Ishikawa (cell line): ENCODE results near the gene TNS3.

Experiments
- CEBPB ChIP-seq: IDR thresholded peaks from 2 replicates; pipeline ENCODE4 v1.6.1; 2012
- CREB1 ChIP-seq: IDR thresholded peaks from 2 replicates; pipeline ENCODE4 v1.6.1; 2012; ENCODE audit warnings: low read depth
- EGR1 ChIP-seq: IDR thresholded peaks from 2 replicates; pipeline ENCODE4 v1.6.1; 2012
- EP300 ChIP-seq: IDR thresholded peaks from 2 replicates; pipeline ENCODE4 v1.6.1; 2012; ENCODE audit warnings: borderline replicate concordance
- FOXM1 ChIP-seq: IDR thresholded peaks from 2 replicates; pipeline ENCODE4 v1.6.1; 2012; ENCODE audit warnings: low read depth, borderline replicate concordance
- MAX ChIP-seq: IDR thresholded peaks from 2 replicates; pipeline ENCODE4 v1.6.1; 2012
- NFIC ChIP-seq: IDR thresholded peaks from 2 replicates; pipeline ENCODE4 v1.6.1; 2012
- RAD21 ChIP-seq: IDR thresholded peaks from 2 replicates; pipeline ENCODE4 v1.6.1; 2012; ENCODE audit warnings: low read depth
- TAF1 ChIP-seq: IDR thresholded peaks from 2 replicates; pipeline ENCODE4 v1.6.1; 2012; ENCODE audit warnings: low read depth, mild to moderate bottlenecking
- TCF12 ChIP-seq: IDR thresholded peaks from 2 replicates; pipeline ENCODE4 v1.6.1; 2012; ENCODE audit warnings: low read depth
- TEAD4 ChIP-seq: IDR thresholded peaks from 2 replicates; pipeline ENCODE4 v1.6.1; 2012
- YY1 ChIP-seq: IDR thresholded peaks from 2 replicates; pipeline ENCODE4 v1.6.1; 2012; ENCODE audit warnings: low read depth
- ZBTB7A ChIP-seq: IDR thresholded peaks from 2 replicates; pipeline ENCODE4 v1.6.1; 2012; ENCODE audit warnings: low read depth
- TF ChIP-seq, protein P1 (sequence below): IDR thresholded peaks from 2 replicates; pipeline ENCODE4 v1.6.1; 2012
- TF ChIP-seq, protein P2 (sequence below): IDR thresholded peaks from 2 replicates; pipeline ENCODE4 v1.6.1; 2012; ENCODE audit warnings: low read depth, mild to moderate bottlenecking

The TNS3 gene

GRCh38 chr7:47523401-47523800 is 58.5 kb downstream of the TNS3 start:
- no peak for TF ChIP-seq RAD21
- TF ChIP-seq, protein P1, sequence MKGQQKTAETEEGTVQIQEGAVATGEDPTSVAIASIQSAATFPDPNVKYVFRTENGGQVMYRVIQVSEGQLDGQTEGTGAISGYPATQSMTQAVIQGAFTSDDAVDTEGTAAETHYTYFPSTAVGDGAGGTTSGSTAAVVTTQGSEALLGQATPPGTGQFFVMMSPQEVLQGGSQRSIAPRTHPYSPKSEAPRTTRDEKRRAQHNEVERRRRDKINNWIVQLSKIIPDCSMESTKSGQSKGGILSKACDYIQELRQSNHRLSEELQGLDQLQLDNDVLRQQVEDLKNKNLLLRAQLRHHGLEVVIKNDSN = no peak
- TF ChIP-seq EP300 = no peak

- TF ChIP-seq MAX (no peak), FOXM1 (no peak), CEBPB (no peak), EGR1 (no peak), TAF1 (no peak), YY1 (no peak), ZBTB7A (no peak), TCF12 (no peak), EP300 (no peak), CREB1 (no peak), TEAD4 (no peak), NFIC (no peak), RAD21 (no peak)
- TF ChIP-seq, protein P2, sequence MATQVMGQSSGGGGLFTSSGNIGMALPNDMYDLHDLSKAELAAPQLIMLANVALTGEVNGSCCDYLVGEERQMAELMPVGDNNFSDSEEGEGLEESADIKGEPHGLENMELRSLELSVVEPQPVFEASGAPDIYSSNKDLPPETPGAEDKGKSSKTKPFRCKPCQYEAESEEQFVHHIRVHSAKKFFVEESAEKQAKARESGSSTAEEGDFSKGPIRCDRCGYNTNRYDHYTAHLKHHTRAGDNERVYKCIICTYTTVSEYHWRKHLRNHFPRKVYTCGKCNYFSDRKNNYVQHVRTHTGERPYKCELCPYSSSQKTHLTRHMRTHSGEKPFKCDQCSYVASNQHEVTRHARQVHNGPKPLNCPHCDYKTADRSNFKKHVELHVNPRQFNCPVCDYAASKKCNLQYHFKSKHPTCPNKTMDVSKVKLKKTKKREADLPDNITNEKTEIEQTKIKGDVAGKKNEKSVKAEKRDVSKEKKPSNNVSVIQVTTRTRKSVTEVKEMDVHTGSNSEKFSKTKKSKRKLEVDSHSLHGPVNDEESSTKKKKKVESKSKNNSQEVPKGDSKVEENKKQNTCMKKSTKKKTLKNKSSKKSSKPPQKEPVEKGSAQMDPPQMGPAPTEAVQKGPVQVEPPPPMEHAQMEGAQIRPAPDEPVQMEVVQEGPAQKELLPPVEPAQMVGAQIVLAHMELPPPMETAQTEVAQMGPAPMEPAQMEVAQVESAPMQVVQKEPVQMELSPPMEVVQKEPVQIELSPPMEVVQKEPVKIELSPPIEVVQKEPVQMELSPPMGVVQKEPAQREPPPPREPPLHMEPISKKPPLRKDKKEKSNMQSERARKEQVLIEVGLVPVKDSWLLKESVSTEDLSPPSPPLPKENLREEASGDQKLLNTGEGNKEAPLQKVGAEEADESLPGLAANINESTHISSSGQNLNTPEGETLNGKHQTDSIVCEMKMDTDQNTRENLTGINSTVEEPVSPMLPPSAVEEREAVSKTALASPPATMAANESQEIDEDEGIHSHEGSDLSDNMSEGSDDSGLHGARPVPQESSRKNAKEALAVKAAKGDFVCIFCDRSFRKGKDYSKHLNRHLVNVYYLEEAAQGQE = no peak
- TF ChIP-seq, protein P1 = no peak
Measured at GRCh38 chr7:47521816-47522561, 59.9 kb downstream of the TNS3 start.

- TF ChIP-seq RAD21 = no peak
- no peak for TF ChIP-seq TCF12
- TF ChIP-seq YY1 = no peak
- no peak for TF ChIP-seq CREB1
- TF ChIP-seq, protein P2 = no peak
- no peak for TF ChIP-seq FOXM1
- no peak for TF ChIP-seq ZBTB7A
Measured at GRCh38 chr7:47521011-47521795, 60.7 kb downstream of the TNS3 start.

DNA sequence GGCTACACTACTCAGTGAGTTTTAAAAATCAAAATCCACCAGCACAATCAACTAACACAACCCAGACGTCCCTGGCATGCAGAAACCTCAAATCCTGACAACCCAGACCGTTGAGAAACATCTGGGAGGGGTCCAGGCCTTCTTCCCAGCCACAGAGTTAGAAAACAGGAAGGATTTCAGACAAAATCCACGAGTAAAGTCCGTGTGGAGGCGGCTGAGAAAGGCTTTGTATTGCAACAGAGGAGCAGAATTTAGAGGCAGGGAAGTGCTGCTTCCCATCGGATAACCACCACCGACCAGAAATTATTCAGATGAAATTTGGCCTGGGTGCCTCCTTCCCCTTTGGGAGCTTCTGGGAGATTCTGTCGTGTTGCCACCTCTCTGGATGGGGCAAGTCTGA is 61.5 kb downstream of the TNS3 start:
- TF ChIP-seq MAX = no peak
- no peak for TF ChIP-seq FOXM1
- TF ChIP-seq, protein P2 = no peak
- TF ChIP-seq TEAD4 = no peak
- TF ChIP-seq, protein P1 = no peak
- TF ChIP-seq EGR1 = no peak
- no peak for TF ChIP-seq TCF12
- TF ChIP-seq ZBTB7A = no peak
- no peak for TF ChIP-seq EP300
- TF ChIP-seq YY1 = no peak
